H9 (cell line): Measurements from ENCODE around the gene TTC21B. TPM values are rescaled to one million over a fixed set of nuclear protein-coding genes. Genes with fewer than 3 reads are reported as not detected.

Experiments used
- DNase-seq: peaks from one replicate; pipeline ENCODE4 v3.0.0-alpha.2; 2017
- H2AFZ ChIP-seq: one replicate; pipeline ENCODE4 v1.6.1; 2013; ENCODE audit warnings: mild to moderate bottlenecking, low read length, control low read depth, moderate library complexity
- H2AK5ac ChIP-seq: 2 replicates; pipeline ENCODE4 v1.6.1; 2013; ENCODE audit warnings: low read length, control low read depth, mixed read lengths; ENCODE audit not compliant: insufficient read length
- H2BK120ac ChIP-seq: one replicate; pipeline ENCODE4 v1.6.1; 2013; ENCODE audit warnings: low read depth, mild to moderate bottlenecking, low read length, control low read depth, inconsistent platforms; ENCODE audit not compliant: poor library complexity, severe bottlenecking
- H2BK12ac ChIP-seq: 2 replicates; pipeline ENCODE4 v1.6.1; 2013; ENCODE audit warnings: low read length, control low read depth, mixed read lengths, low read depth; ENCODE audit not compliant: insufficient read length
- H2BK15ac ChIP-seq: 2 replicates; pipeline ENCODE4 v1.6.1; 2013; ENCODE audit warnings: low read depth, low read length, control low read depth
- H2BK20ac ChIP-seq: one replicate; pipeline ENCODE4 v1.6.1; 2013; ENCODE audit warnings: low read depth, mild to moderate bottlenecking, low read length, control low read depth, inconsistent platforms; ENCODE audit not compliant: poor library complexity, severe bottlenecking
- H2BK5ac ChIP-seq: 2 replicates; pipeline ENCODE4 v1.6.1; 2013; ENCODE audit warnings: low read length, control low read depth, mixed read lengths; ENCODE audit not compliant: insufficient read length
- H3K14ac ChIP-seq: 2 replicates; pipeline ENCODE4 v1.6.1; 2013; ENCODE audit warnings: low read length, control low read depth; ENCODE audit not compliant: insufficient read depth
- H3K18ac ChIP-seq: 2 replicates; pipeline ENCODE4 v1.6.1; 2013; ENCODE audit warnings: low read depth, mild to moderate bottlenecking, mixed read lengths, low read length, control low read depth; ENCODE audit not compliant: insufficient read length
- H3K23ac ChIP-seq: 2 replicates; pipeline ENCODE4 v1.6.1; 2013; ENCODE audit warnings: low read length, control low read depth, mixed read lengths, low read depth; ENCODE audit not compliant: insufficient read length
- H3K23me2 ChIP-seq: 2 replicates; pipeline ENCODE4 v1.6.1; 2013; ENCODE audit warnings: low read depth, mild to moderate bottlenecking, mixed read lengths, low read length, control low read depth; ENCODE audit not compliant: insufficient read length, poor library complexity, severe bottlenecking
- H3K27ac ChIP-seq: 2 replicates; pipeline ENCODE4 v1.5.1; 2013; ENCODE audit warnings: low read length, control low read depth, mixed read lengths, low read depth; ENCODE audit not compliant: insufficient read length
- H3K27me3 ChIP-seq: 2 replicates; pipeline ENCODE4 v1.6.1; 2013; ENCODE audit warnings: low read length, control low read depth, inconsistent platforms; ENCODE audit not compliant: insufficient read depth
- H3K4ac ChIP-seq: 2 replicates; pipeline ENCODE4 v1.6.1; 2013; ENCODE audit warnings: low read depth, mild to moderate bottlenecking, control low read depth, inconsistent platforms, low read length, moderate library complexity
- H3K4me1 ChIP-seq: 2 replicates; pipeline ENCODE4 v1.6.1; 2013; ENCODE audit warnings: low read length, control low read depth, inconsistent platforms; ENCODE audit not compliant: insufficient read depth
- H3K4me2 ChIP-seq: 2 replicates; pipeline ENCODE4 v1.6.1; 2013; ENCODE audit warnings: low read length, control low read depth, mixed read lengths; ENCODE audit not compliant: insufficient read length, insufficient read depth
- H3K56ac ChIP-seq: 2 replicates; pipeline ENCODE4 v1.6.1; 2013; ENCODE audit warnings: low read depth, mild to moderate bottlenecking, mixed read lengths, low read length, control low read depth; ENCODE audit not compliant: insufficient read length
- H3K79me1 ChIP-seq: 2 replicates; pipeline ENCODE4 v1.6.1; 2013; ENCODE audit warnings: low read depth, mild to moderate bottlenecking, moderate library complexity, low read length, control low read depth, inconsistent platforms; ENCODE audit not compliant: insufficient read depth, poor library complexity, severe bottlenecking
- H3K79me2 ChIP-seq: 2 replicates; pipeline ENCODE4 v1.6.1; 2013; ENCODE audit warnings: low read length, control low read depth, inconsistent platforms; ENCODE audit not compliant: insufficient read depth
- H3K9ac ChIP-seq: 2 replicates; pipeline ENCODE4 v1.6.1; 2013; ENCODE audit warnings: low read length, control low read depth, mixed read lengths; ENCODE audit not compliant: insufficient read length; ENCODE audit errors: extremely low read depth
- H3K9me3 ChIP-seq: one replicate; pipeline ENCODE4 v1.6.1; 2013; ENCODE audit warnings: low read depth, low read length, inconsistent platforms; ENCODE audit not compliant: control insufficient read depth
- H3T11ph ChIP-seq: one replicate; pipeline ENCODE4 v1.6.1; 2013; ENCODE audit warnings: mild to moderate bottlenecking, low read length, control low read depth, inconsistent platforms
- H4K20me1 ChIP-seq: one replicate; pipeline ENCODE4 v1.6.1; 2013; ENCODE audit not compliant: control insufficient read depth, insufficient read length, insufficient read depth
- H4K5ac ChIP-seq: 2 replicates; pipeline ENCODE4 v1.6.1; 2013; ENCODE audit warnings: low read depth, mild to moderate bottlenecking, mixed read lengths, low read length, control low read depth; ENCODE audit not compliant: insufficient read length
- H4K8ac ChIP-seq: replicated peaks from 2 replicates; pipeline ENCODE4 v1.6.1; 2013; ENCODE audit warnings: low read length, control low read depth, mixed read lengths, low read depth; ENCODE audit not compliant: insufficient read length
- H4K91ac ChIP-seq: 2 replicates; pipeline ENCODE4 v1.6.1; 2013; ENCODE audit warnings: low read depth, mild to moderate bottlenecking, moderate library complexity, mixed read lengths, low read length, control low read depth; ENCODE audit not compliant: insufficient read length
- H3K27ac Mint-ChIP-seq, 3 experiments: 2 replicates in 2 of 3; 3 replicates in 1 of 3; pipeline ENCODE4 v1.8.0; 2020 to 2021; ENCODE audit warnings: mixed read lengths in 3 of 3, mild to moderate bottlenecking in 1 of 3, moderate library complexity in 1 of 3
- H3K27me3 Mint-ChIP-seq: 2 replicates; pipeline ENCODE4 v1.8.0; 2021; ENCODE audit warnings: low read depth, mild to moderate bottlenecking, moderate library complexity, mixed read lengths
- H3K36me3 Mint-ChIP-seq, 3 experiments: 2 replicates in 2 of 3; 3 replicates in 1 of 3; pipeline ENCODE4 v1.8.0; 2020 to 2021; ENCODE audit warnings: low read depth in 3 of 3, mixed read lengths in 3 of 3; ENCODE audit not compliant: insufficient read depth in 1 of 3
- H3K4me1 Mint-ChIP-seq, 2 experiments: 2 replicates each; pipeline ENCODE4 v1.8.0; 2020; ENCODE audit warnings: mixed read lengths in 2 of 2
- H3K4me3 Mint-ChIP-seq, 2 experiments: 2 replicates in 1 of 2; 3 replicates in 1 of 2; pipeline ENCODE4 v1.8.0; 2020 to 2021; ENCODE audit warnings: mild to moderate bottlenecking in 2 of 2, mixed read lengths in 2 of 2, moderate library complexity in 1 of 2
- H3K9me3 Mint-ChIP-seq, 2 experiments: 2 replicates in 1 of 2; 3 replicates in 1 of 2; pipeline ENCODE4 v1.8.0; 2020; ENCODE audit warnings: mild to moderate bottlenecking in 2 of 2, mixed read lengths in 2 of 2, moderate library complexity in 1 of 2
- CTCF ChIP-seq: fragments of 200-600 bp; sonication (generic); conservative IDR thresholded peaks from 3 replicates; pipeline ENCODE4 v1.8.0; 2021; ENCODE audit warnings: antibody characterized with exemption, mild to moderate bottlenecking
- total RNA-seq: library from RNA; stranded (reverse); gene quantifications from 2 replicates; pipeline ENCODE4 v1.2.1, GENCODE V29; 2021

The TTC21B gene
- total RNA-seq, 1 experiment from 2014 or later, result 16.6 TPM

DNA sequence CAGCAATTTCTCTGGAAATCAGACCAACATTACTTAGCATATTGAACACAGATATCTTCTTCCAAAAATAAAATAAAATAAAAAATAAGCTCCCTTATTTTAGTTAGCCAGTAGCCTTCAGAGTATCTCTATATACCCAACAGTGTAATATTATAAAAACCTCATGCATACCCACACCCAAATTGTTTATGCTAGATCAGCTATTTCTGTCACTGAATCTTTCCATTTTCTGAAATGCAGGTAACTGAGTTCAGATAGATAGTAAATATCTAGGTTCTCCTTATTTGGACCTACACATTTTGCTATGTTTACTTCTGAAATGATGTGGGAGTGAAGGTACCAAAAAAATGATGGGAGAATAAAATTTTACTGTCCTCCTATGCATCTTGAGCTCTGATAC, 39.9 kb downstream of the TTC21B start:
- H4K91ac ChIP-seq, result no peak overlapping the region
- no peak overlapping the region for H2BK15ac ChIP-seq
- H3K79me1 ChIP-seq, result no peaks in the 10 kb centered on the region
- no peaks in the 10 kb centered on the region for H4K20me1 ChIP-seq
- H3K27ac Mint-ChIP-seq, result no peak overlapping the region
- no peak overlapping the region for H3K27ac ChIP-seq
- H3K18ac ChIP-seq, result no peak overlapping the region
- no peak for TF ChIP-seq CTCF
- H4K5ac ChIP-seq, result no peak overlapping the region
- H3K4me1 ChIP-seq, result no peaks in the 10 kb centered on the region
- no peaks in the 10 kb centered on the region for H3K79me2 ChIP-seq
- H2BK12ac ChIP-seq, result no peak overlapping the region
- H3K9me3 ChIP-seq, result no peaks in the 10 kb centered on the region
- no peak overlapping the region for H2BK5ac ChIP-seq
- H2AFZ ChIP-seq, result no peak overlapping the region
- no peak overlapping the region for H3K9ac ChIP-seq
- no peak overlapping the region for H3K14ac ChIP-seq
- H3K4ac ChIP-seq, result no peak overlapping the region
- H3K56ac ChIP-seq, result no peak overlapping the region
- H3K4me3 Mint-ChIP-seq, result no peak overlapping the region
- H4K8ac ChIP-seq, result no peak overlapping the region
- no peaks in the 10 kb centered on the region for H3K9me3 Mint-ChIP-seq
- H3K4me2 ChIP-seq, result no peak overlapping the region
- no peak overlapping the region for H2BK120ac ChIP-seq
- H3T11ph ChIP-seq, result no peak overlapping the region
- no peak overlapping the region for H2BK20ac ChIP-seq
- no peak overlapping the region for H2AK5ac ChIP-seq
- no peaks in the 10 kb centered on the region for H3K4me1 Mint-ChIP-seq
- DNase-seq, result no peak
- no peak overlapping the region for H3K23ac ChIP-seq
- peaks cover 3 to 52% (median 50%) of the 10 kb centered on the region in 3 experiments; a peak in 6 of 7 replicates for H3K36me3 Mint-ChIP-seq
- no peaks in the 10 kb centered on the region for H3K27me3 ChIP-seq
- no peaks in the 10 kb centered on the region for H3K23me2 ChIP-seq
- H3K27me3 Mint-ChIP-seq, result no peaks in the 10 kb centered on the region
